ENCODE results near the gene PRR29.

PRR29 gene

DNA sequence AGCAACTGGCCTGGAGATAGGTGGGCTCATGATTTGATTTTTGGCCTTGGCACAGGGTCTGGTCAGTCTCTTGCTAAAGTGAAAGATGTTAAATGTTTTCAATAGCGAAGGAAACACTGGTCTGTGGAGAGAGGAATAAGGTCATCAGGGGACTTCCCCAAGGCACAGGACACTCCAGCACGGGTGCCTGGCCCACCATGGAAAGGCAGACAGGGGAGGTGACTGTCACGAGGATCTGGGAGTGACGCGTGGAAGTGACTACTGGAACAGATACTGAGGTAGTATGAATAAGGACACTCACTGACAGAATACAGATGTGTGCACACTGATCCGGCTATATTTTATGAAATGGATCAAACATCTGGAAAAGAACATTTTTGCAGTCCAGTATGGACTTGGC is 39.0 kb downstream of the PRR29 start:
- H3K4me3 ChIP-seq (ENCODE audit: insufficient read depth, low read length, poor library complexity, severe bottlenecking), result no peak overlapping the region

DNA sequence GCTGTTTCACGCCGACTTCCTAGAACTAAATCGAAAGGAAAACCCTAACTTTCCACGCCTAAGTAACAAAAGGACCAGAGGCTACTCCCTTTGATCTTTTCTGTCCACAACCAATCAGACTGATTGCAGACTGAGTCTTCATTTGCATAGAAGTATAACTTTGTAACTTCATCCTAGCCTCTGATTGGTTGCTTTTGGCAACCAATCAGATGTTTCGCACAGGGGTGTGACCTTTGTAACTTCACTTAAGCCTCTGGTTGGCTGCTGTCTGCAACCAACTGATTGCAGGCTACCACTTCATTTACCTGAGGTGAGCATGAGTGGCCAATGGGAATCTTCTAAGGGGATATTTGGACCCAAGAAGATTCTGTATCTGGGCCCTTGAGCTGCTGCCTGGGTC is 39.7 kb downstream of the PRR29 start:
- H3K27ac ChIP-seq (ENCODE audit: low read depth, low read length), result no peak overlapping the region
- no peak overlapping the region for H3K4me2 ChIP-seq (ENCODE audit: low read depth, low read length, poor library complexity, severe bottlenecking)
- H3K4me3 ChIP-seq (ENCODE audit: insufficient read depth, low read length, poor library complexity, severe bottlenecking), result no peak overlapping the region
- no peaks in the 10 kb centered on the region for H4K20me1 ChIP-seq (ENCODE audit: low read depth, low read length)
- H2AFZ ChIP-seq (ENCODE audit: low read depth, low read length, severe bottlenecking), result no peak overlapping the region
- H3K9ac ChIP-seq (ENCODE audit: low read length), result no peak overlapping the region
- H3K9me3 ChIP-seq (ENCODE audit: insufficient read depth, low read length), result no peaks in the 10 kb centered on the region
- H3K36me3 ChIP-seq (ENCODE audit: low read length), result no peaks in the 10 kb centered on the region
- no peaks in the 10 kb centered on the region for H3K27me3 ChIP-seq (ENCODE audit: low read length)
- H3K9me2 ChIP-seq (replicated peaks; ENCODE audit: insufficient read depth, low read length), result no peaks in the 10 kb centered on the region
- TF ChIP-seq EZH2phosphoT487 (conservative IDR thresholded peaks at IDR 0.05; ENCODE audit: low read length), result no peak
- TF ChIP-seq, protein P1, sequence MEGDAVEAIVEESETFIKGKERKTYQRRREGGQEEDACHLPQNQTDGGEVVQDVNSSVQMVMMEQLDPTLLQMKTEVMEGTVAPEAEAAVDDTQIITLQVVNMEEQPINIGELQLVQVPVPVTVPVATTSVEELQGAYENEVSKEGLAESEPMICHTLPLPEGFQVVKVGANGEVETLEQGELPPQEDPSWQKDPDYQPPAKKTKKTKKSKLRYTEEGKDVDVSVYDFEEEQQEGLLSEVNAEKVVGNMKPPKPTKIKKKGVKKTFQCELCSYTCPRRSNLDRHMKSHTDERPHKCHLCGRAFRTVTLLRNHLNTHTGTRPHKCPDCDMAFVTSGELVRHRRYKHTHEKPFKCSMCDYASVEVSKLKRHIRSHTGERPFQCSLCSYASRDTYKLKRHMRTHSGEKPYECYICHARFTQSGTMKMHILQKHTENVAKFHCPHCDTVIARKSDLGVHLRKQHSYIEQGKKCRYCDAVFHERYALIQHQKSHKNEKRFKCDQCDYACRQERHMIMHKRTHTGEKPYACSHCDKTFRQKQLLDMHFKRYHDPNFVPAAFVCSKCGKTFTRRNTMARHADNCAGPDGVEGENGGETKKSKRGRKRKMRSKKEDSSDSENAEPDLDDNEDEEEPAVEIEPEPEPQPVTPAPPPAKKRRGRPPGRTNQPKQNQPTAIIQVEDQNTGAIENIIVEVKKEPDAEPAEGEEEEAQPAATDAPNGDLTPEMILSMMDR (IDR thresholded peaks at IDR 0.05; ENCODE audit: insufficient read depth, low read length, poor library complexity, severe bottlenecking), result no peak
- no peaks in the 10 kb centered on the region for H3K79me2 ChIP-seq (ENCODE audit: insufficient read depth, low read length)
- no peaks in the 10 kb centered on the region for H3F3A ChIP-seq (ENCODE audit: insufficient read depth)

More for the DNA sequence above, 39.0 kb downstream of the PRR29 start:
- H2AFZ ChIP-seq (ENCODE audit: low read depth, low read length, severe bottlenecking), result no peak overlapping the region
- H3F3A ChIP-seq (ENCODE audit: insufficient read depth), result no peaks in the 10 kb centered on the region
- no peak for TF ChIP-seq EZH2phosphoT487 (conservative IDR thresholded peaks at IDR 0.05; ENCODE audit: low read length)
- TF ChIP-seq, protein P1 (IDR thresholded peaks at IDR 0.05; ENCODE audit: insufficient read depth, low read length, poor library complexity, severe bottlenecking), result no peak
- H3K9me3 ChIP-seq (ENCODE audit: insufficient read depth, low read length), result no peaks in the 10 kb centered on the region
- H3K27me3 ChIP-seq (ENCODE audit: low read length), result no peaks in the 10 kb centered on the region
- H4K20me1 ChIP-seq (ENCODE audit: low read depth, low read length), result no peaks in the 10 kb centered on the region
- H3K4me2 ChIP-seq (ENCODE audit: low read depth, low read length, poor library complexity, severe bottlenecking), result no peak overlapping the region
- no peaks in the 10 kb centered on the region for H3K36me3 ChIP-seq (ENCODE audit: low read length)
- H3K9me2 ChIP-seq (replicated peaks; ENCODE audit: insufficient read depth, low read length), result no peaks in the 10 kb centered on the region
- no peak overlapping the region for H3K9ac ChIP-seq (ENCODE audit: low read length)
- H3K27ac ChIP-seq (ENCODE audit: low read depth, low read length), result no peak overlapping the region
- no peaks in the 10 kb centered on the region for H3K79me2 ChIP-seq (ENCODE audit: insufficient read depth, low read length)

DNA sequence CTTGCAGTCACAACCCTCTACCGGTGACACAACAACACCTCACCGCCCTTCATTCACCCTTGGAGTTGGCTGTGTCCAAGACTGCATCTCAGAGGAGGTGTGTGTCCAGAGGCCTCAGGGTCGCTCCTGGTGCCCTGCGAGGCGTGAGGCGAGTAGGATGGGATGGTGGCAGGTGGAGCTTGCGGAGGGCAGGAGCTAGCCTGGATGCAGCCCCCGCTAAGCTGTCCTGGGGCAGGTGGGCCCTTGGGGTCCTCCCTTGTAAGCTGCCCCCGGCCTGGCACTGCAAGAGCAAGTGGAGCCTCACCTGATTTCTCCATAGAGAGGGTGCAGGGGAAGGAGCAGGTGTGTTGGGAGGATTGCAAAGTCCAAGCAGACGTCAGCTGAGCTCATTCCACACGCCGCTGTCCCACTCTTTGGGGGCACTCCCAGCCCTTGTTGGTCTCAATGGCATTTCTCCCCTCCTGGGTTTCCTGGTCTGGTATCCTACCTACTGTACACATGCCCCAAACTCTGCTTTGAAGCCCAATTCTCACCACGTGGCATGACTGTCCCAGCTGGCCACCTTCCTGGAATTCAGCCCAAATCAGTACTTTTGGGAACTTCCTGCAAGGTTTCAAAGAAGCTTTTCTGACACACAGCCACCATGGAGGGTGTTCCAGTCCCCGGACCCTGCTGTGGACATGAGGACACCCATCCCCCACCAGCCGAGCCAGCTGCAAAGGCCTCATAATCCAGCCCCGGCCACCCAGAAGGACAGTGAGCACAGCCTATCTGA is 40.4 kb downstream of the PRR29 start:
- Histone ChIP-seq H3K79me2 (ENCODE audit: insufficient read depth, low read length) (no peaks in the 10 kb centered on the region), H3K9me2 (replicated peaks; ENCODE audit: insufficient read depth, low read length) (no peaks in the 10 kb centered on the region), H3K27me3 (ENCODE audit: low read length) (no peaks in the 10 kb centered on the region), H4K20me1 (ENCODE audit: low read depth, low read length) (no peaks in the 10 kb centered on the region), H3K27ac (ENCODE audit: low read depth, low read length) (no peak overlapping the region), H3K9ac (ENCODE audit: low read length) (no peak overlapping the region), H3K36me3 (ENCODE audit: low read length) (no peaks in the 10 kb centered on the region), H3K9me3 (ENCODE audit: insufficient read depth, low read length) (no peaks in the 10 kb centered on the region), H3K4me3 (ENCODE audit: insufficient read depth, low read length, poor library complexity, severe bottlenecking) (no peak overlapping the region), H3K4me2 (ENCODE audit: low read depth, low read length, poor library complexity, severe bottlenecking) (no peak overlapping the region), H3F3A (ENCODE audit: insufficient read depth) (no peaks in the 10 kb centered on the region), H2AFZ (ENCODE audit: low read depth, low read length, severe bottlenecking) (no peak overlapping the region)
- TF ChIP-seq, protein P1 (IDR thresholded peaks at IDR 0.05; ENCODE audit: insufficient read depth, low read length, poor library complexity, severe bottlenecking), result no peak
- TF ChIP-seq EZH2phosphoT487 (conservative IDR thresholded peaks at IDR 0.05; ENCODE audit: low read length), result no peak

Data from SU-DHL-6 (cell line).